SK-N-MC (cell line): Measurements from ENCODE around the gene CATSPERB.

Experiments
- FOXP2 ChIP-seq: optimal IDR thresholded peaks from 2 replicates; pipeline ENCODE3; 2011; ENCODE audit warnings: mild to moderate bottlenecking, moderate library complexity; ENCODE audit not compliant: insufficient read depth; ENCODE audit errors: extremely low read length, control extremely low read depth
- POLR2AphosphoS5 ChIP-seq: IDR thresholded peaks from 2 replicates; pipeline ENCODE4 v1.6.1; 2012; ENCODE audit warnings: mild to moderate bottlenecking, low read depth, low read length, borderline replicate concordance

GRCh38 chr14:91533623-91534022, 198.3 kb downstream of the CATSPERB start:
- TF ChIP-seq POLR2AphosphoS5 (no peak), FOXP2 (no peak)
